Ascending aorta (tissue), 2 donors: ENCODE measurements around the gene TBC1D14. TPM values are rescaled to one million over a fixed set of nuclear protein-coding genes. Genes with fewer than 3 reads are reported as not detected.

ENCODE experiments used
- DNase-seq, 2 donors: peaks; one replicate each; pipeline ENCODE4 v3.0.0-alpha.2; 2019; ENCODE audit warnings: low spot score in 2 of 2
- H3K27ac ChIP-seq, 2 donors: fragments of 200-600 bp; sonication (generic); one replicate each; pipeline ENCODE4 v1.5.1; 2016 to 2017; ENCODE audit warnings: mild to moderate bottlenecking in 1 of 2
- H3K27me3 ChIP-seq: fragments of 200-600 bp; sonication (generic); one replicate; pipeline ENCODE4 v1.5.1; 2017
- H3K36me3 ChIP-seq, 2 donors: fragments of 200-600 bp; sonication (generic); one replicate each; pipeline ENCODE4 v1.5.1; 2016
- H3K4me1 ChIP-seq, 2 donors: fragments of 200-600 bp; sonication (generic); one replicate each; pipeline ENCODE4 v1.5.1; 2016 to 2017; ENCODE audit warnings: mild to moderate bottlenecking in 1 of 2
- H3K4me3 ChIP-seq, 2 donors: fragments of 200-600 bp; sonication (generic); one replicate each; pipeline ENCODE4 v1.5.1; 2016 to 2017; ENCODE audit warnings: mild to moderate bottlenecking in 1 of 2
- H3K9me3 ChIP-seq, 2 donors: fragments of 200-600 bp; sonication (generic); one replicate each; pipeline ENCODE4 v1.5.1; 2016
- CTCF ChIP-seq, 3 experiments: fragments of 200-600 bp in 2 of 3; fragments of 450-650 bp in 1 of 3; sonication (generic) in 2 of 3; IDR thresholded peaks; one replicate each; pipeline ENCODE4 v1.5.1; 2016 to 2019; ENCODE audit warnings: antibody characterized with exemption in 3 of 3, mild to moderate bottlenecking in 1 of 3, moderate library complexity in 1 of 3
- intact Hi-C: fragments of 100-400 bp; cut with DNase I; formaldehyde crosslinking; loops from one replicate; pipeline ENCODE4 v1.15.1; 2023
- total RNA-seq: library from RNA; depleted of rRNA; stranded (reverse); fragments of >200 nt; gene quantifications from one replicate; pipeline ENCODE4 v1.1.0, GENCODE V29; 2016

TBC1D14 gene
- total RNA-seq, 1 donor from 2014 or later: 26.4 TPM

GRCh38 chr4:7044137-7044930, 134.7 kb downstream of the TBC1D14 start:
- H3K27me3 ChIP-seq: no peaks in the 10 kb centered on the region
- no peaks in the 10 kb centered on the region for H3K36me3 ChIP-seq
- H3K4me1 ChIP-seq: peaks cover 27% of the 10 kb centered on the region in 2 donors
- peak overlapping the region; percentile 99 to 100 for H3K4me3 ChIP-seq
- intact Hi-C loops: loop anchor here (5.0 to 10.0 kb wide), 2 partner anchors 327 to 470 kb away; partner anchors contain the start of genes BLOC1S4 and MAN2B2
- no peak for TF ChIP-seq CTCF (IDR thresholded peaks at IDR 0.05)
- DNase-seq: no peak
- peak overlapping the region; percentile 90 to 92 for H3K27ac ChIP-seq
- no peaks in the 10 kb centered on the region for H3K9me3 ChIP-seq

- H3K27me3 ChIP-seq: no peaks in the 10 kb centered on the region
- H3K4me3 ChIP-seq: peak overlapping the region in 1 of 2 donors; percentile 99
- H3K9me3 ChIP-seq: no peaks in the 10 kb centered on the region
- intact Hi-C loops: loop anchor here (10.0 kb wide), 1 partner anchor 471 kb away; the partner anchor contains the start of gene MAN2B2
- no peaks in the 10 kb centered on the region for H3K36me3 ChIP-seq
- H3K27ac ChIP-seq: no peak overlapping the region
- H3K4me1 ChIP-seq: peaks cover 27% of the 10 kb centered on the region in 2 donors
- TF ChIP-seq CTCF (IDR thresholded peaks at IDR 0.05): no peak
- DNase-seq: no peak
Observed at GRCh38 chr4:7045553-7045952, 135.9 kb downstream of the TBC1D14 start.

GRCh38 chr4:7045961-7046921, 136.6 kb downstream of the TBC1D14 start:
- Histone ChIP-seq H3K27me3 (no peaks in the 10 kb centered on the region), H3K4me3 (peak overlapping the region in 1 of 2 donors; percentile 99), H3K4me1 (peaks cover 27% of the 10 kb centered on the region in 2 donors), H3K36me3 (no peaks in the 10 kb centered on the region), H3K27ac (no peak overlapping the region), H3K9me3 (no peaks in the 10 kb centered on the region)
- TF ChIP-seq CTCF (IDR thresholded peaks at IDR 0.05): no peak
- intact Hi-C loops: loop anchor here (10.0 kb wide), 1 partner anchor 471 kb away; the partner anchor contains the start of gene MAN2B2
- no peak for DNase-seq

GRCh38 chr4:7046971-7047370, 137.3 kb downstream of the TBC1D14 start:
- Histone ChIP-seq H3K4me3 (no peak overlapping the region), H3K27ac (no peak overlapping the region), H3K36me3 (peaks cover 0 to 3% of the 10 kb centered on the region in 2 donors), H3K4me1 (peaks cover 22 to 23% of the 10 kb centered on the region in 2 donors), H3K9me3 (no peaks in the 10 kb centered on the region), H3K27me3 (no peaks in the 10 kb centered on the region)
- TF ChIP-seq CTCF (IDR thresholded peaks at IDR 0.05): no peak
- no peak for DNase-seq
- intact Hi-C loops: loop anchor here (10.0 kb wide), 1 partner anchor 472 kb away; the partner anchor contains the start of gene MAN2B2

GRCh38 chr4:7048642-7049041, 139.0 kb downstream of the TBC1D14 start:
- H3K27me3 ChIP-seq: no peaks in the 10 kb centered on the region
- intact Hi-C loops: loop anchor here (10.0 kb wide), 1 partner anchor 474 kb away; the partner anchor contains the start of gene MAN2B2
- H3K4me3 ChIP-seq: no peak overlapping the region
- peaks cover 0 to 10% of the 10 kb centered on the region in 2 donors for H3K36me3 ChIP-seq
- TF ChIP-seq CTCF (IDR thresholded peaks at IDR 0.05): no peak
- H3K9me3 ChIP-seq: no peaks in the 10 kb centered on the region
- DNase-seq: no peak
- H3K27ac ChIP-seq: no peak overlapping the region
- peaks cover 20 to 23% of the 10 kb centered on the region in 2 donors for H3K4me1 ChIP-seq
